Mesenchymal stem cell (in vitro differentiated cells and primary cell): ENCODE data around the gene KRTAP10-12.

Experiments
- DNase-seq: peaks from one replicate; pipeline ENCODE4 v3.0.0-alpha.2; 2013
- H2AFZ ChIP-seq: one replicate; pipeline ENCODE4 v1.6.1; 2013; ENCODE audit warnings: low read depth, mild to moderate bottlenecking, control low read depth, inconsistent platforms, low read length, moderate library complexity
- H2AK5ac ChIP-seq: 2 replicates; pipeline ENCODE4 v1.6.1; 2013; ENCODE audit warnings: low read length, moderate library complexity, mild to moderate bottlenecking, inconsistent platforms; ENCODE audit not compliant: severe bottlenecking
- H2BK120ac ChIP-seq: one replicate; pipeline ENCODE4 v1.6.1; 2013; ENCODE audit warnings: low read depth, mild to moderate bottlenecking, inconsistent platforms, low read length, moderate library complexity
- H2BK12ac ChIP-seq, 2 experiments: one replicate each; pipeline ENCODE4 v1.6.1; 2013; ENCODE audit warnings: inconsistent platforms in 2 of 2, low read length in 2 of 2, mild to moderate bottlenecking in 2 of 2, moderate library complexity in 2 of 2, control low read depth in 1 of 2
- H2BK15ac ChIP-seq: one replicate; pipeline ENCODE4 v1.6.1; 2013; ENCODE audit warnings: mild to moderate bottlenecking, low read depth, inconsistent platforms; ENCODE audit not compliant: poor library complexity, severe bottlenecking
- H2BK5ac ChIP-seq: 2 replicates; pipeline ENCODE4 v1.6.1; 2013; ENCODE audit warnings: low read depth, mild to moderate bottlenecking, low read length, control low read depth, inconsistent platforms; ENCODE audit not compliant: poor library complexity, severe bottlenecking
- H3K14ac ChIP-seq, 2 experiments: one replicate each; pipeline ENCODE4 v1.6.1; 2013; ENCODE audit warnings: inconsistent platforms in 2 of 2, low read length in 2 of 2, control low read depth in 1 of 2, mild to moderate bottlenecking in 1 of 2, moderate library complexity in 1 of 2
- H3K18ac ChIP-seq, 2 experiments: one replicate each; pipeline ENCODE4 v1.6.1; 2013; ENCODE audit warnings: inconsistent platforms in 2 of 2, low read length in 2 of 2, control low read depth in 1 of 2, low read depth in 1 of 2, mild to moderate bottlenecking in 1 of 2
- H3K23ac ChIP-seq, 2 experiments: one replicate each; pipeline ENCODE4 v1.6.1; 2013; ENCODE audit warnings: inconsistent platforms in 2 of 2, low read length in 2 of 2, mild to moderate bottlenecking in 2 of 2, moderate library complexity in 2 of 2, control low read depth in 1 of 2
- H3K27ac ChIP-seq: 2 replicates; pipeline ENCODE4 v1.5.1; 2013; ENCODE audit warnings: mild to moderate bottlenecking, moderate library complexity, low read length, control low read depth, inconsistent platforms; ENCODE audit not compliant: poor library complexity, severe bottlenecking
- H3K27me3 ChIP-seq, 2 experiments: 2 replicates each; pipeline versions ENCODE4 v1.6.1 to v1.7.0; 2013; ENCODE audit warnings: low read length in 2 of 2, mild to moderate bottlenecking in 2 of 2, moderate library complexity in 2 of 2, control low read depth in 1 of 2, inconsistent platforms in 1 of 2; ENCODE audit not compliant: control insufficient read depth in 1 of 2, insufficient read depth in 1 of 2
- H3K36me3 ChIP-seq, 2 experiments: 2 replicates each; pipeline versions ENCODE4 v1.6.1 to v1.7.0; 2013; ENCODE audit warnings: low read length in 2 of 2, control low read depth in 1 of 2, inconsistent platforms in 1 of 2, low read depth in 1 of 2, mild to moderate bottlenecking in 1 of 2; ENCODE audit not compliant: insufficient read depth in 2 of 2, control insufficient read depth in 1 of 2
- H3K4ac ChIP-seq, 2 experiments: one replicate each; pipeline ENCODE4 v1.6.1; 2013; ENCODE audit warnings: inconsistent platforms in 2 of 2, low read length in 2 of 2, mild to moderate bottlenecking in 2 of 2, moderate library complexity in 2 of 2, control low read depth in 1 of 2, low read depth in 1 of 2
- H3K4me1 ChIP-seq: 2 replicates; pipeline ENCODE4 v1.6.1; 2013; ENCODE audit warnings: low read depth, low read length, control low read depth; ENCODE audit not compliant: control insufficient read depth, insufficient read depth
- H3K4me2 ChIP-seq: 2 replicates; pipeline ENCODE4 v1.6.1; 2013; ENCODE audit warnings: low read length, mild to moderate bottlenecking, inconsistent platforms; ENCODE audit not compliant: poor library complexity, severe bottlenecking
- H3K4me3 ChIP-seq, 2 experiments: 2 replicates each; pipeline versions ENCODE4 v1.5.1 to v1.7.0; 2013; ENCODE audit warnings: low read length in 2 of 2, mild to moderate bottlenecking in 2 of 2, control low read depth in 1 of 2, low read depth in 1 of 2; ENCODE audit not compliant: insufficient read depth in 1 of 2
- H3K79me1 ChIP-seq: replicated peaks from 2 replicates; pipeline ENCODE4 v1.6.1; 2013; ENCODE audit warnings: mild to moderate bottlenecking, control low read depth, low read length, inconsistent platforms; ENCODE audit not compliant: poor library complexity, severe bottlenecking
- H3K9ac ChIP-seq: 2 replicates; pipeline ENCODE4 v1.7.0; 2013; ENCODE audit warnings: mild to moderate bottlenecking, low read length, moderate library complexity
- H3K9me3 ChIP-seq: 2 replicates; pipeline ENCODE4 v1.7.0; 2013; ENCODE audit warnings: mild to moderate bottlenecking, low read length; ENCODE audit not compliant: control insufficient read depth
- H4K8ac ChIP-seq: one replicate; pipeline ENCODE4 v1.6.1; 2013; ENCODE audit warnings: inconsistent platforms, mild to moderate bottlenecking, low read length, moderate library complexity
- H4K91ac ChIP-seq: one replicate; pipeline ENCODE4 v1.6.1; 2013; ENCODE audit warnings: mild to moderate bottlenecking, low read length, inconsistent platforms
- WGBS: methylation state at CpG from one replicate; pipeline ENCODE4 v1.1.7; 2013; ENCODE audit warnings: mixed read lengths; 5-methylcytosine and 5-hydroxymethylcytosine counted together

The KRTAP10-12 gene

DNA sequence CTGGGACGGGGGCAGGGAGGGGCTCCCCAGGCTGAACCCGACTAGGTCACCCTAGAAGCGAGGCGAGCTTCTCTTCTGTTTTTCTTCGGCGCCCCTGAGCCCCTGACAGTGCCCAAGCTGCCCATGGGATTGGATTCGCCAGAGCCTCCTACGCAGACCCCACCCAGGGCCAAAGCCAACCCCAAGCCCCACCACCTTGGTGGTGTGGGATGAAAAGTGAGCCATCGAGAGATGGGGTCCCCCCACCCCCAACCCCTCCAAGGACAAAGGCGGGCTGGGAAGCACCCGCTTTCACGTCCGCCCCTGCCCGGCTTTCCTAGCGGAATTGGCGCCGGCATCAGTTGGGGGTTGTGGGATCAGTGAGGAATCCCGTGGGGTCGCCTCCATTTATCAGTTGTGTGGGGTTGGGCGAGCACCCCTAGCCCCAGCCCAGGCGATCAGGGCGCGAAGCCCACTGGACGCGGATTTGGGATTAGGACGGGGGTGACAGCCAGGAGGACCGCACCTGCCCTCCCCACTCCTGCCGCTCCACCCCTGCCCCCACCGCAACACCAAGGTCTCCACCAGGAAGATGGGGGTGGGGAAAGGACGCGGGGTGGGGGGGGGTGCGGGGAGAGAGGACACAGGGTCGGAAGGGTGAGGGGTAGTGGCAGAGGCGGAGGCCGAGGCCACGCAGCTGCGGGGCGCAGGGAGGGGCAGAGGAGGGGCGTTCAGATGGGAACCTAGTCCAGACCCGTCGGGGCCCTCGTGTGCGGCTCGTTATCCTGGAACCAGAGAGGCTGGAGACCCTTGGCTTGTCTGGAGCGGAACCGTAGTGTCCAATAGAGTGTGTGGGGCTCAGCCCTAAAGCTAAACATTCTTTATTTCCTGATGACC lies 10.0 kb downstream of the KRTAP10-12 start:
- H2AK5ac ChIP-seq = no peak overlapping the region
- H2BK15ac ChIP-seq = no peak overlapping the region
- no peak overlapping the region for H3K9ac ChIP-seq
- no peak overlapping the region for H3K14ac ChIP-seq
- no peaks in the 10 kb centered on the region for H3K79me1 ChIP-seq
- H3K4me3 ChIP-seq = no peak overlapping the region
- DNase-seq = no peak
- no peak overlapping the region for H4K91ac ChIP-seq
- no peak overlapping the region for H2BK120ac ChIP-seq
- H3K23ac ChIP-seq = no peak overlapping the region
- peaks cover 0 to 6% of the 10 kb centered on the region in 2 experiments for H3K36me3 ChIP-seq
- no peaks in the 10 kb centered on the region for H3K9me3 ChIP-seq
- H3K27ac ChIP-seq = no peak overlapping the region
- H4K8ac ChIP-seq = no peak overlapping the region
- peaks cover 84 to 91% of the 10 kb centered on the region in 2 experiments for H3K27me3 ChIP-seq
- no peak overlapping the region for H3K18ac ChIP-seq
- H3K4me2 ChIP-seq = no peak overlapping the region
- peaks cover 18% of the 10 kb centered on the region for H3K4me1 ChIP-seq
- no peak overlapping the region for H2AFZ ChIP-seq
- no peak overlapping the region for H3K4ac ChIP-seq
- no peak overlapping the region for H2BK12ac ChIP-seq
- no peak overlapping the region for H2BK5ac ChIP-seq
- WGBS = 2% methylated on average over 27 of the region's 46 CpGs

DNA sequence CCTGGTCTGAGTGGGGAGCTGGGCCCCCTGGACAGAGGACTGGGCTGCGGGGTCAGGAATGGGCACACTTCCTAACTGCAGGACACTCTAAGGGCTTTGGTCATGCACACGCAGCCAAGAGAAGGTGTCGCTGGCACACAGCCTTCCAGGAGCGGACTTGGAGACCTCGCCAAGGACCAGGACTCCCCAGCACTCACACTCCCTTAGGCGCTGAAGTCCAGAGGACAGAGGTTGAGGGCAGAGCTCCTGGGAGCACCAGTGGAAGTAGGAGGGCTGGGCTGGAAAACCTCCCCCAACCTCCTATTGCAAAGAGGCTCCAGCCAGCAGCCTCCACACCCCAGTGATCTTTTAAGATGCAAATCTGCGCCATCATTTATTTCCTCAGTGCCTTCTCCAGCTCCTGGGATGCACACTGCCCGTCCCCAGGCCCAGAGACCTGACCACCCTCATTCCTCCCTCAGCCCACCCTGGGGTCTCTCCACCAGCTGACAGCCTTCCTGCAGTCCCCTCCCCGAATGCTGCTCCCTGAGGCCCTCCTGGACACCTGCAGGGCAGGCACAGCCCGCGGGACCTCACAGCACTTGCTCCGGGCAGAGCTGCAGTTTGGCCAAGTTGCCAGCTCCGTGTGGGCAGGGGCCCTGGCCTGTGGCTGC lies 11.4 kb downstream of the KRTAP10-12 start:
- no peak overlapping the region for H3K4me3 ChIP-seq
- no peak overlapping the region for H3K4me2 ChIP-seq
- WGBS = 1% methylated on average over 10 of the region's 13 CpGs
- H2BK120ac ChIP-seq = no peak overlapping the region
- peaks cover 18% of the 10 kb centered on the region for H3K4me1 ChIP-seq
- no peak overlapping the region for H2BK5ac ChIP-seq
- H3K18ac ChIP-seq = no peak overlapping the region
- no peak overlapping the region for H3K9ac ChIP-seq
- no peak overlapping the region for H2AFZ ChIP-seq
- no peak overlapping the region for H3K4ac ChIP-seq
- no peak overlapping the region for H4K8ac ChIP-seq
- H2BK12ac ChIP-seq = no peak overlapping the region
- peaks cover 0 to 6% of the 10 kb centered on the region in 2 experiments for H3K36me3 ChIP-seq
- H2BK15ac ChIP-seq = no peak overlapping the region
- H3K9me3 ChIP-seq = no peaks in the 10 kb centered on the region
- H3K27ac ChIP-seq = no peak overlapping the region
- no peak overlapping the region for H2AK5ac ChIP-seq
- no peak overlapping the region for H3K14ac ChIP-seq
- H4K91ac ChIP-seq = no peak overlapping the region
- peaks cover 83 to 91% of the 10 kb centered on the region in 2 experiments for H3K27me3 ChIP-seq
- H3K23ac ChIP-seq = no peak overlapping the region
- no peaks in the 10 kb centered on the region for H3K79me1 ChIP-seq
- DNase-seq = no peak

DNA sequence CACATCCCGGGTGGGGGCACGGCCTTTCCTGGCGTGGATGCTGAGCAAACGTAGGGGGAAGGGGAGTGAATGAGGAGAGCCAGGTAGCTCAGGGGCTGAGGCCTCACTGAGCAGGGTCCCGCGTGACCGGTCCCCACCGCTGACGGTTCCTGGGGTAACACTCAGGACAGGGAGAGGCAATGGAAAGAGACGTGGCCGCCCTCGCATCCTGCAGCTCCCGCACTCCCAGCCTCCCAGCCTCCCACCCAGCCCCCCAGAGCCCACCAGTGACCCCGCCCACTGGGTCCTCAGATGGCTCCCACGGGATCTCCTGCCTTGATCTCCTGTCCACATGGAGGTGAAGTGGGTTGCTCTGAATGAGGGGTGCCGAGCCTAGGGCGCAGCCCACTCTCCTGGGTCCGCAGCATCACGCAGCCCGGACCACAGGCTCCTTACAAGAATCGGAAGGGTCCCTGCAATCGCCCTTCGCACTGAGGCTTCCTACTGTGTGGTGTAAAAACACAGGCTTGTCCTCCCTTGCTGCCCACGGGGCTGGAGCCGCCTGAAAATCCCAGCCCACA lies 12.0 kb downstream of the KRTAP10-12 start:
- Histone ChIP-seq H3K27ac (no peak overlapping the region), H2BK12ac (no peak overlapping the region), H2AFZ (no peak overlapping the region), H2BK120ac (no peak overlapping the region), H2BK5ac (no peak overlapping the region), H3K18ac (no peak overlapping the region), H3K9ac (no peak overlapping the region), H3K4ac (no peak overlapping the region), H3K27me3 (peaks cover 83 to 91% of the 10 kb centered on the region in 2 experiments), H3K4me2 (no peak overlapping the region), H3K9me3 (no peaks in the 10 kb centered on the region), H3K36me3 (peaks cover 0 to 3% of the 10 kb centered on the region in 2 experiments), H3K79me1 (no peaks in the 10 kb centered on the region), H4K91ac (no peak overlapping the region), H3K4me3 (no peak overlapping the region), H2BK15ac (no peak overlapping the region), H4K8ac (no peak overlapping the region), H3K14ac (no peak overlapping the region), H3K4me1 (peaks cover 18% of the 10 kb centered on the region), H3K23ac (no peak overlapping the region), H2AK5ac (no peak overlapping the region)
- 10% methylated on average over 17 of the region's 25 CpGs for WGBS
- DNase-seq = no peak
